Measurements from ENCODE around the gene TLN1.

- TF ChIP-seq CTCF (IDR thresholded peaks at IDR 0.05) (no peak), EP300 (IDR thresholded peaks at IDR 0.05) (no peak), POLR2A (IDR thresholded peaks at IDR 0.05) (no peak), POLR2AphosphoS5 (IDR thresholded peaks at IDR 0.05) (peak in 2 of 3 donors; percentile 6 to 28)
Observed at GRCh38 chr9:35682520-35683315, 49.3 kb downstream of the TLN1 start.
